HFF-Myc (cell line): Measurements from ENCODE around the gene ALLC.

ENCODE experiments used
- DNase-seq: peaks from one replicate; pipeline ENCODE4 v3.0.0-alpha.2; 2011; ENCODE audit warnings: low read depth; ENCODE audit errors: extremely low read depth
- H3K4me3 ChIP-seq: replicated peaks from 2 replicates; pipeline ENCODE4 v1.5.1; 2011; ENCODE audit warnings: low read depth, mild to moderate bottlenecking, control low read depth, low read length
- TF ChIP-seq, protein P1 (sequence below): IDR thresholded peaks from 2 replicates; pipeline ENCODE4 v1.5.1; 2012; ENCODE audit warnings: mild to moderate bottlenecking, low read depth, low read length, control low read depth; ENCODE audit errors: missing control alignments

Gene ALLC

DNA sequence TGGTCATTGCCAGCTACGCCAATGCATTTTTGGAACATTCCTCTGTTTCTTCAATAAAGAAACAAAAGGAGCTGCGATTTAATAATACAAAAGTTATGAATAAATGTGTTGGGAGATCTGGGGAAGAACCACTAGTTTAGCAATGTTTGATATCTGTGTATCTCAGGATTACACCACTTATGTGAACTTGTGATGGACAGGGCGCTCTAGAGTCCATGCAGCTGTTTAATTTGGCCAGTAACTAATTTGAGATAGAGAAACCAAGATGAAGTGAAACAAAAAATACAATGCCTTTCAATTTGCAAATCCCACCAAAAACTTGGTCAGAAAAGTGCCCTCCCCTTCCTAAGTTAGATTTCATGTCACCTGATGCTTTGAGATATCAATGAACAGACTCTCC is 38.5 kb downstream of the ALLC start:
- no peak overlapping the region for H3K4me3 ChIP-seq
- no peak for DNase-seq
- TF ChIP-seq, protein P1, sequence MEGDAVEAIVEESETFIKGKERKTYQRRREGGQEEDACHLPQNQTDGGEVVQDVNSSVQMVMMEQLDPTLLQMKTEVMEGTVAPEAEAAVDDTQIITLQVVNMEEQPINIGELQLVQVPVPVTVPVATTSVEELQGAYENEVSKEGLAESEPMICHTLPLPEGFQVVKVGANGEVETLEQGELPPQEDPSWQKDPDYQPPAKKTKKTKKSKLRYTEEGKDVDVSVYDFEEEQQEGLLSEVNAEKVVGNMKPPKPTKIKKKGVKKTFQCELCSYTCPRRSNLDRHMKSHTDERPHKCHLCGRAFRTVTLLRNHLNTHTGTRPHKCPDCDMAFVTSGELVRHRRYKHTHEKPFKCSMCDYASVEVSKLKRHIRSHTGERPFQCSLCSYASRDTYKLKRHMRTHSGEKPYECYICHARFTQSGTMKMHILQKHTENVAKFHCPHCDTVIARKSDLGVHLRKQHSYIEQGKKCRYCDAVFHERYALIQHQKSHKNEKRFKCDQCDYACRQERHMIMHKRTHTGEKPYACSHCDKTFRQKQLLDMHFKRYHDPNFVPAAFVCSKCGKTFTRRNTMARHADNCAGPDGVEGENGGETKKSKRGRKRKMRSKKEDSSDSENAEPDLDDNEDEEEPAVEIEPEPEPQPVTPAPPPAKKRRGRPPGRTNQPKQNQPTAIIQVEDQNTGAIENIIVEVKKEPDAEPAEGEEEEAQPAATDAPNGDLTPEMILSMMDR = no peak

DNA sequence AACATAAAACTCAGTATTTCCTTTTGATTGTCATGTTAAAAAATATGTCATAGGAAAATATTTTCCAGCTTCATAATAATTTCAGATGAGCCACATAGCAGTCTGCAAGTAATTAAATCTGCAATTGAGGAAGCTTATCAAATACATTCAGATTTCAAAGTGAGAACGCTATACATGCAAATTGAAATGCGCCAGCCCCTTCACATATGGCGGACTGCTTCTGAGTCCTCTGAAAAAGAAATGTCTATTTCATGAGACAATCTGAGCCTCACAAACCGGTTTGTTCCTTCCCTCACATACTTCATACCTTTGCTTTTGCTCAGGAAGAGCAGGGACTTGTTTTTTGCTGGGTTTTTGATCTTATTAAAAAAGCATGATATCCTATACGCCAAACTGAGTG is 43.1 kb downstream of the ALLC start:
- TF ChIP-seq, protein P1 = no peak
- no peak overlapping the region for H3K4me3 ChIP-seq
- DNase-seq = no peak

DNA sequence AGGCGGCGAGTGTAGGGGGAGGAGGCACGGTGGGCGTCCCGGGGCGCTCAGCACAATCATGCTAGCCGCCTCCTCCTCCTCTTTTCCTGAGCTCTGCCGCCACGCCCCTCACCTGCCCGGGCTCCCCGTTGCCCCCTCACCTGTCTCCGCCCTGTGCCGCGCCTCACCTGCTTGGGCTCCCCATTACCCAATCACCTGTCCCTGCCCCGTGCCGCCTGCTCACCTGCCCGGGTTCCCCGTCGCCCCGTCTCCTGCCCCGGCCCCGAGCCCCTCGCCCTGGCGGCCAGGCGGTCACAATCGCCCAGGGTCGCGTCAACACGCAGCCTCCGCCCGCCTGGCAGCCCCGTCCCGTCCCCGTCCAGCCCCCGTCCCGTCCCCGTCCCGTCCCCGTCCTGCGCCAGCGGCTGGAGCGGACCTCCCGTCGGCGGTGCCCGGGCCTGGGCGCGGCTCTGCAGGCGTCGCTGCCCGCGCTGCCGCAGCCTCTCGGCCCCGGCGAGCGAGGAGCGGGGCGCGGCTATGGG is 45.3 kb downstream of the ALLC start, which contains the start of gene DCDC2C:
DCDC2C (plus strand) TSS at position 340 of the 521 bp plus-strand sequence; CDS start at position 517, 177 bp downstream.
- no peak within 1 kb of the TSS for H3K4me3 ChIP-seq
- TF ChIP-seq, protein P1 = no peak
- no peak for DNase-seq

DNA sequence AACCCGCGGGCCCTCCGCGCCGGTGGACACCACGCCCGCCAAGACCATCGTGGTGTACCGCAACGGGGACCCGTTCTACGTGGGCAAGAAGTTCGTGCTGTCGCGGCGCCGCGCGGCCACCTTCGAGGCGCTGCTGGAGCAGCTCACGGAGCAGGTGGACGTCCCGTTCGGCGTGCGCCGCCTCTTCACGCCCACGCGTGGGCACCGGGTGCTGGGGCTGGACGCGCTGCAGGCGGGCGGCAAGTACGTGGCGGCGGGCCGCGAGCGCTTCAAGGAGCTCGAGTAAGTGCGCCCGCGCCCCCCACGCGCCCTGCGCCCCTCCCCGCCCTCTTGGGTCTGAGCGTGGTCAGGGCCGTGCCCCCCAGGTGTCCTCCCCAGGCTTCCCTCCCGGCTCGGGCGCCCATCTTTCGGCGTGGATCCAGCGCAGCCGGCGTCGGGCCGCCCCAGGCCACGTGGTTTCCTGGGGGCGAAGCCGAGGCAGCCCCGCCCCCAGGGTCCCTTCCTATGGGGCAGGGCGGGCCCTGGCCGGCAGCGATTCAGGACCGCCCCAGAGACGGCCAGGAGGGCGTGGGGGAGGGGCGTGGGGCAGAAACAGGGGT is 45.9 kb downstream of the ALLC start:
- TF ChIP-seq, protein P1 = no peak
- H3K4me3 ChIP-seq = no peak overlapping the region
- DNase-seq = no peak

DNA sequence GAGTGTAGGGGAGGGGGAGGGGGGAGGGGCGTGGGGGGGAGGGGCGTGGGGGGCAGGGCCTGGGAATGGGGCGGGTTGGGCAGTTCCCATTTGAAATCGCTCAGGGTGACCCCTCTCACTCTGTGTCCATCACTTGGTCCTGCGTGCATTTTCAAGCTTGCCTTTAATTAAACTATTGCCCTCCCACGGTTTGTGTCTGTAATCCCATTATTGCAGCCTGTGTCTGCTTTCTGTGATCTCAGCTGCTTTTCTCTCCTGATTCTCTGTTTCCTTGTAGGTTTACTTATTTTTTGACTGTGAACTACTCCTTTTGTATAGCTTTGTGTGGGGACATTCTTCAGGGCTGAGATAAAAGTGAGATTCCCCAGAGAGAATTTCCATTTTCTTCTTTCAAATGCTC is 46.7 kb downstream of the ALLC start:
- TF ChIP-seq, protein P1 = no peak
- H3K4me3 ChIP-seq = no peak overlapping the region
- no peak for DNase-seq

DNA sequence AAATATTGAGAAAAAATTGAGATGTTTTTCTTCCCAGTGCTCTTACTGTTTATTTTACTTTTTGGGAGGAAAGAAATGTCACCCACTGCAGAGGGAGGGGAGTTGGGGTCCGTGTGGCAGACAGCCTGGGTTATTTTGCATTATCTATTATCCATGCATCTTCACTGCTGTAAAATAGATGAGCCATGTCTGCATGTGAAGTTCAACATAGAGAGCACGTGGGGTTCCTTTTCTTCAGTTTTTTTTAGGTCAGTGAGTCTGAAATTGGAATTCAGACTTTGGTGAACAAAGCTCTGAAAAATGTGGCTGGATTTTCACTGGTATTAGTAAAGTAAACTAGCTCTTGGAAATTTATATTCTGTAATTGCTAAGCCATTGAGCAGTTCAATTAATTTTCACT is 47.8 kb downstream of the ALLC start:
- TF ChIP-seq, protein P1 = no peak
- H3K4me3 ChIP-seq = no peak overlapping the region
- no peak for DNase-seq

DNA sequence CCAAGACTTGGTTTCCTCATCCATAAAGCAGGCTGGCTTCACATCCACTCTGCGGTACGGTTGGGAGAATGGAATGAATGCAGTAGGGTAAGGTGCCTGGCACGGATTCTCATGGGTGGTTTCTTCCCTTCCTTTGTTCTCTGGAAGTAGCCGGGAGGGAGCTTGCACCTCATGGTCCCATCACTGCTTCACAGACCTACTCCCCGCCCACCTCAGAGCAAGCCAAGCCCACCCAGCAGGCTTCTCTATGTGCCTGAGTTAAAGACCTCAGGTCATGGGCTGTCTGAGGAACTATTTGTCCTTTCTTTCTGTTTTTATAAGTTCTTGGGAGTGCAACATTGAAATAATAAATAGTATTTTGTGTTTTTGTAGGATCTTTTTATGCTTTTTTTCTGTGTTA is 48.9 kb downstream of the ALLC start:
- DNase-seq = no peak
- H3K4me3 ChIP-seq = no peak overlapping the region
- TF ChIP-seq, protein P1 = no peak
